GM12891 (cell line): Measurements from ENCODE around the gene USF2.

Source experiments
- DNase-seq: peaks from one replicate; pipeline ENCODE4 v3.0.0; 2011; ENCODE audit warnings: low spot score; ENCODE audit not compliant: insufficient read length
- FAIRE-seq: peaks from 2 replicates; lab custom pipeline; 2011; peaks lifted over from hg19 to GRCh38; lab: Jason Lieb, UNC
- PAX5 ChIP-seq: IDR thresholded peaks from 2 replicates; pipeline ENCODE4 v1.6.1; 2011; ENCODE audit warnings: low read length, moderate library complexity, mild to moderate bottlenecking; ENCODE audit not compliant: insufficient read depth, severe bottlenecking
- POLR2A ChIP-seq: IDR thresholded peaks from 2 replicates; pipeline ENCODE4 v1.6.1; 2011; ENCODE audit warnings: low read depth, low read length, control low read depth
- POLR2AphosphoS5 ChIP-seq: IDR thresholded peaks from 2 replicates; pipeline ENCODE4 v1.6.1; 2011; ENCODE audit warnings: low read depth, low read length, control low read depth
- POU2F2 ChIP-seq: IDR thresholded peaks from 2 replicates; pipeline ENCODE4 v1.6.1; 2011; ENCODE audit warnings: low read depth, mild to moderate bottlenecking, control low read depth, low read length, moderate library complexity
- SPI1 ChIP-seq: IDR thresholded peaks from 2 replicates; pipeline ENCODE4 v1.6.1; 2011; ENCODE audit warnings: low read depth, low read length, control low read depth
- TAF1 ChIP-seq: IDR thresholded peaks from 2 replicates; pipeline ENCODE4 v1.6.1; 2011; ENCODE audit warnings: low read depth, low read length, control low read depth

The USF2 gene

DNA sequence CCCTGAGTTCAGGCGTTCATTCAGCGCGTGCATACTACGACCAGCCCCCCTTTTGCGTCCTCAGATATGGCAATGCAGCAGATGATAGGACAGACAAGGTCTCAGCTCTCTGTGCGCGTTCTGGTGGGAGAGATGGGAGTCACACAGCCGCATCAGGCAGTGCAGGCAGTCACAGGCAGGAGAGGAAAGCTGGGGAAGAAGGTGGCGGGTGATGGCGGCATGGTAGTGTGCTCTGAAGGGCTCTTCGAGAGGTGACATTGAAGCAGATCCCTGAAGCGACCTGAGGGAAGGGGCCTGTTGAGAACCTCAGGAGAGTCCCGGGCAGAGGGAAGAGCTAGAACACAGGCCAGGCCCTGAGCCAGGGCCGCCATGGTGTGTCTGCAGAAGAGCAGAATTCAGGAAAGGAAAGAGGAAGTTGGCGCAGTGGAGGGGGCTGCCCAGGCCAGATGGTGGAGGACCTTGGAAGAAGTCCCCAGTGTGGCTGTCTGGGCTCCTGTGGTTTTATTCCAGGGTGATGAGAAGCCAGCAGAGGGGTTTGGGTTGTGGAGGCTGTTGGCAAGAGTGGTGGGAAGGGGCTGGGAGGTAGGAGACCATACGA, 3.5 kb downstream of the USF2 start:
- no peak for DNase-seq

DNA sequence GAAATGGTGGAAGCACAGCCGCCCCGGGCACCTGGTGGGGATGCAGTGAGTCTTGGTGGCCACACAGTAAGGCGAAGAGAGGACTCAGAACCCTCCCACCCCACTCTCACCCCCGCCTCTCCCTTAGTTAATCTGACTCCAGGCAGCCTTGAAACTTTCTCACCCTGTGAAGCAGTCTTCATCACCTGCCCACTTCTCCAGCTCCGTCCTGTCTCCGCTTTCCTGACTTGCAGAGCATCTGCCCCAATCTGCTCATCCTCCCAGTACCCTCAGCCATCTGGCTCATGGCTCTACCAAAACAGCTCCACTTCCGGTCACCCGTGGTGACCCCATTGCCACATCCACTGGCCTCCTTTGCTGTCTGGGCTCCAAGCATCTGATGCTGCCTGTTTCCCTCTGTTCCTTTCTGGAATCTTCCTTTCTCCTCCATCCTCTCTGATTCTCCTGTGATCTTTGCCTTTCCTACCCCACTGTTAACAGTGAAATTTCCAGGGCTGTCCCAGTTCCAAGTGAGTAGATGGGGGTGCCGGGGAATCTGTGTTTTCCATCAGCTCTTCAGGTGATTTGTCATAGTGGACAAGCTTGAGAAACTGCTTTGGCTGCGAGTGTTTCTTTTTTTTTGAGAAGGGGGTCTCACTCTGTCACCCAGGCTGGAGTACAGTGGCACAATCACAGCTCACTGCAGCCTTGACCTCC, 4.3 kb downstream of the USF2 start:
- no peak for TF ChIP-seq POLR2A
- DNase-seq (no peak), FAIRE-seq (no peak)

More for the DNA sequence above, 3.5 kb downstream of the USF2 start:
- no peak for FAIRE-seq
- TF ChIP-seq POLR2AphosphoS5 (no peak), POU2F2 (no peak), POLR2A (no peak), PAX5 (no peak), TAF1 (no peak), SPI1 (peak; percentile 69)

DNA sequence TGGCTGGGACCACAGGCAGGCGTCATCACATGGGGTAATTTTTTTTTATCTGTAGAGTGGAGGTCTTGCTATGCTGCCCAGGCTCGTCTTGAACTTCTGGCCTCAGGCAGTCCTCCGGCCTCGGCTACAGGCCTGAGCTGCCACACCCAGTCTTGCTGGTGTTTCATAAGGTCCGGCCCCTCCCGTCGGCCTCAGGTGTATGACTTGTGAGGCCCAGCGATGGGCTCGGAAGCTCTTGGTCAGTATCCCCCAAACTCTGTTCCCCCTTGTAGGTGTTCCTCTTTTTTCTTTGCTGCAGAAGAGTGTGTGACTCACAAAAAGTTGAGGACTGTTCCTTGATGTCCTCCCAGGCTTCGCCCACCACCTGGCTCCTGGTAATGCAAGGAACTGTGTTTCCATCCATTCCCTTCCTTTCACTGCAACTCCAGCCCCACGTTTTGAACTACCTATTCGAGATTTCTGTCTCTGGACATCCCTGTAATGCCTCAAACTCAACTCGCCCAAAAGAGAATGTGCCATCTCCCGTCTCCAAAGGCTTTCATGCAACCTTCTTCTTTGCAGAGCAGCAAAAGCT, 5.0 kb downstream of the USF2 start:
- FAIRE-seq (no peak), DNase-seq (no peak)
- no peak for TF ChIP-seq POU2F2
- TF ChIP-seq SPI1 = no peak
- no peak for TF ChIP-seq POLR2A
- TF ChIP-seq POLR2AphosphoS5 = no peak
- TF ChIP-seq TAF1 = no peak
- TF ChIP-seq PAX5 = no peak

DNA sequence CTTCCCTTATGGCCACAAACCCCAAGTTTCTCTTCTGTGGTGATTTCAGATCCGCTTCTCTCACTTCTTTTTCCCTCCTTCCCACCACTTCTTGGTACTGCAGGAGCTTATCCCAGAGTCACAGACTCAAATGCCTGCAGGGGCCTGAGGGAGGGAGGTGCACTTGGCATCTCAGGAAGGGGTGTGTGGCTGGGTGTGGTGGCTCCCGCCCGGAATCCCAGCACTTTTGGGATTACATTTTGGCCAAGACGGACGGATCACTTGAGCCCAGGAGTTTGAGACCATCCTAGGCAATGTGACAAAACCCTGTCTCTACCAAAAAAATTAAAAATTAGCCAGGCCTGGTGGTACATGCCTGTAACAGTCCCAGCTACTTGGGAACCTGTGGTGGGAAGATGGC, 5.6 kb downstream of the USF2 start:
- FAIRE-seq = no peak
- TF ChIP-seq TAF1 = no peak
- DNase-seq = no peak

- FAIRE-seq = no peak
- DNase-seq = no peak
- TF ChIP-seq POLR2A (no peak), PAX5 (no peak), TAF1 (no peak), SPI1 (no peak), POU2F2 (no peak), POLR2AphosphoS5 (no peak)
These were observed 8.0 kb downstream of the USF2 start for GRCh38 chr19:35276706-35277281.

DNA sequence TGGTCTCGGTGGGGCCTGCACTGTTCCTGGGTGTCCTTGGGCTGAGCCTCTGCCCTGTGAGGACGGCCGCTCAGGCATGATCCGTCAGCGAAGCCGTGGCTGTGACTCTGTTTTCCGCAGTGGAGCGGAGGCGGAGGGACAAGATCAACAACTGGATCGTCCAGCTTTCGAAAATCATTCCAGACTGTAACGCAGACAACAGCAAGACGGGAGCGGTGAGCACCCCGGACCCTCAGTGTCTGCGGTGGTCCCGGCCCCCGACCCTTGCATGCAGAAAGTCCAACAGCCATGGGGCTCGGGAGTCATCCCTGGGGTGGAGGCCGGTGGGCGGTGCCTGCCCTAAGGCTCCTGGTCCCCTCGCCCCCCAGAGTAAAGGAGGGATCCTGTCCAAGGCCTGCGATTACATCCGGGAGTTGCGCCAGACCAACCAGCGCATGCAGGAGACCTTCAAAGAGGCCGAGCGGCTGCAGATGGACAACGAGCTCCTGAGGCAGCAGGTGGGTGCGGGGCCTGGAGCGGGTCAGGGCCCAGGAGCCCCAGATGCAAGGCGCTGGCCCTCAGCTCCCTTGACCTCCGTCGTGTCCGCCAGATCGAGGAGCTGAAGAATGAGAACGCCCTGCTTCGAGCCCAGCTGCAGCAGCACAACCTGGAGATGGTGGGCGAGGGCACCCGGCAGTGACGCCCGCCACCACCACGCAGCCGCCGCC, 10.0 kb downstream of the USF2 start:
- FAIRE-seq = no peak
- TF ChIP-seq POLR2AphosphoS5 (no peak), TAF1 (no peak), PAX5 (no peak), SPI1 (no peak), POLR2A (no peak), POU2F2 (no peak)
- DNase-seq = no peak

DNA sequence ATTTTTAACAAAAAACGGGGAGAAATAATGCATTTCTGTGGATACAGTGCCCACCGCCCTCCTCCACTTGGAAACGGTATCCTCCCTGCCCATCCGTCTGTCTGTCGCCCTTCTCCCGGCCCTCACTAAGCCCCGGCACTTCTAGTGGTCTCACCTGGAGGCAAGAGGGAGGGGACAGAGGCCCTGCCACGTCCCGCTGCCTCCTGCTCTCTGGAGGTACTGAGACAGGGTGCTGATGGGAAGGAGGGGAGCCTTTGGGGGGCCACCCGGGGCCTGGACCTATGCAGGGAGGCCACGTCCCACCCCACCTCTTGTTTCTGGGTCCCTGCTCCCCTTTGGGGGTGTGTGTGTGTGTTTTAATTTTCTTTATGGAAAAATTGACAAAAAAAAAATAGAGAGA, 10.6 kb downstream of the USF2 start:
- TF ChIP-seq POLR2A (no peak), SPI1 (no peak), TAF1 (no peak), PAX5 (no peak), POU2F2 (no peak), POLR2AphosphoS5 (no peak)
- DNase-seq (no peak), FAIRE-seq (no peak)

DNA sequence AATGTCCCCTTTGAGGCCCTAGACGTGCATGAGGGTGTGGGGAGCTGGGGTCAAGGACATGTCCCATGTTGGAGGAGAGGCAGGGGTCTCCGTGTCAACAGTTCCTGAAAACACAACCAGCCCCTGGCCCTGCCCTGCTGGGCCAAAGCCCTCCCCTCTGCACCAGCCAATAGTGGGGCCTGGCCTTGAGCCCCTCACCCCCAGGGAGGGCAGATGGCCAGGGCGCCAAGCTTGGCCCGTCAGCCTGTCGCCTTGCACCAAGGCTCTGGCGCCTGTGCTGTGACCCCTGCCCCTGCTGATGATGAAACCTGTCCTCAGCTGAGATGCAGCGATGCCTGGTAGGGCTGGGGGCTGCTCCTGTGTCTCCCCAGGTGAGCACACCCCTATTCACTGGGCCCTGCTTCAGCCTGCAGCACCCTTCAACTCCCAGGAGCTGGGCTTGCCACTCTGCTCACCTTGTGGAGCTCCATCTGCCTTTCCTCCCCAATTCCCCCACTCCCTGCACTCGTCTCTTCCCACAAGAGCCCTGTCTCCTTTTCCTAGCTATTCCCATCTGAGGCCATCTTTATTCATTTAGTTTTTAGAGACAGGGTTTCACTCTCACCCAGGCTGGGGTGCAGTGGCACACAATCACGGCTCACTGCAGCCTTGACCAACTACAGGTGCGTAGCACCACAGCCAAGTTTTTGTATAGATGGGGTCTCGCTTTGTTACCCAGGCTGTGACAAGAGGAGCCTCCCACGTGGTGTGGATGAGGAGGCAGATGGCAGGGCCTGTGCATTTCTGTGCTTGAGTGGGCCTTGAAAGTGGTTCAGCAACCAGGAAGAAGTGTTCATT, 11.4 kb downstream of the USF2 start:
- no peak for DNase-seq
- FAIRE-seq = peak; percentile 66
- TF ChIP-seq SPI1 (no peak), POLR2A (no peak)

- DNase-seq = no peak
- FAIRE-seq = peak; percentile 96
- TF ChIP-seq SPI1 = no peak
- TF ChIP-seq POLR2AphosphoS5 = no peak
- no peak for TF ChIP-seq POLR2A
- no peak for TF ChIP-seq TAF1
- no peak for TF ChIP-seq POU2F2
- no peak for TF ChIP-seq PAX5
These were observed 12.5 kb downstream of the USF2 start for GRCh38 chr19:35281303-35281702.
